ENCODE measurements around the gene TLE5. TPM values are rescaled to one million over a fixed set of nuclear protein-coding genes. Genes with fewer than 3 reads are reported as not detected.
A peak's percentile ranks its signal among the peaks of the same experiment; 100 is the strongest.

Gene TLE5
- total and polyA plus RNA-seq, 9 of the 15 experiments (the other 6 are each of a cell fraction or from before 2014, with no cell fraction given): 2.0 to 347 (median 235) TPM

DNA sequence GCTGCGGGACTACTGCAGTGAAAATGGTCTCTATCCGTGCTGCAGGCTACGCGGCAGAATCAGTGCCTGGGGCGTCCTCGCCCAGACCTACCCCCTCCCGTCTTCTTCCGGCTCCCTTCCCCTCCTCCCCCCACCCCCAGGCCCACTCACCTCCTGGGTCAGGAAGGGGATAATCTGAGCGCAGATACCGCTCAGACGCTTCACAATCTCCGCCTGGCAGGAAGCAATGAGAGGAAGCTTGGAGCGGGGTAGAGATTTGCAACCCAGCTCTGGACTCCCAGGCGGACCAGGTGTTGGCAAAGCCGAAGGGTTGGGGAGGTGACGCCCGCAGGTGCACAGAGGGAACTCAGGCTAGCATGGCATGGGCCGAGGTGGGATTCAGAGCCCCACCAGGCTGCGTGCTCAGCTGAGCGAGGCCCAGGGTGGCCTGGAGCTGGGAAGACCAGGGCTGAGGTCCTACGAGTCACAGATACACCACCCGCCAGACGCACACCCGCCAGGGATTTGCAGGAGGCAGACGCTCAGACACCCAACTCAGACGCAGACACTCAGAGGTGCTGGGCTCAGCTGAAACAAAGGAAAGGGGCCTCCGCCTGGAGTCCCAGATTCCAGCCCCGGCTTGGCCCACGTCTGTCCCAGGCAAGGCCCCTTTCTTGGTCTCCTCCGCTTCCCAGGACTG lies 37.3 kb downstream of the TLE5 start (continued):
- TF ChIP-seq, protein P1, sequence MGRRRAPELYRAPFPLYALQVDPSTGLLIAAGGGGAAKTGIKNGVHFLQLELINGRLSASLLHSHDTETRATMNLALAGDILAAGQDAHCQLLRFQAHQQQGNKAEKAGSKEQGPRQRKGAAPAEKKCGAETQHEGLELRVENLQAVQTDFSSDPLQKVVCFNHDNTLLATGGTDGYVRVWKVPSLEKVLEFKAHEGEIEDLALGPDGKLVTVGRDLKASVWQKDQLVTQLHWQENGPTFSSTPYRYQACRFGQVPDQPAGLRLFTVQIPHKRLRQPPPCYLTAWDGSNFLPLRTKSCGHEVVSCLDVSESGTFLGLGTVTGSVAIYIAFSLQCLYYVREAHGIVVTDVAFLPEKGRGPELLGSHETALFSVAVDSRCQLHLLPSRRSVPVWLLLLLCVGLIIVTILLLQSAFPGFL (CRISPR knock-in tag; IDR thresholded peaks at IDR 0.05): no peak
- TF ChIP-seq POLR2AphosphoS5 (IDR thresholded peaks at IDR 0.05; ENCODE audit: control insufficient read depth, insufficient read depth, low read depth, low read length) (no peak), HDAC1 (IDR thresholded peaks at IDR 0.05) (peak in 1 of 2 experiments; percentile 50; a peak in 1 of 4 replicates), TCF3 (CRISPR knock-in tag; IDR thresholded peaks at IDR 0.05) (peak; percentile 33), RCOR1 (IDR thresholded peaks at IDR 0.05; ENCODE audit: borderline replicate concordance in 1 of 2, low read depth in 2 of 2, low read length in 2 of 2) (peak; percentile 42 to 91; a peak in 3 of 4 replicates), RREB1 (CRISPR knock-in tag; IDR thresholded peaks at IDR 0.05) (no peak)
- TF ChIP-seq, protein P2, sequence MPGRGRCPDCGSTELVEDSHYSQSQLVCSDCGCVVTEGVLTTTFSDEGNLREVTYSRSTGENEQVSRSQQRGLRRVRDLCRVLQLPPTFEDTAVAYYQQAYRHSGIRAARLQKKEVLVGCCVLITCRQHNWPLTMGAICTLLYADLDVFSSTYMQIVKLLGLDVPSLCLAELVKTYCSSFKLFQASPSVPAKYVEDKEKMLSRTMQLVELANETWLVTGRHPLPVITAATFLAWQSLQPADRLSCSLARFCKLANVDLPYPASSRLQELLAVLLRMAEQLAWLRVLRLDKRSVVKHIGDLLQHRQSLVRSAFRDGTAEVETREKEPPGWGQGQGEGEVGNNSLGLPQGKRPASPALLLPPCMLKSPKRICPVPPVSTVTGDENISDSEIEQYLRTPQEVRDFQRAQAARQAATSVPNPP (IDR thresholded peaks at IDR 0.05; ENCODE audit: borderline replicate concordance, insufficient read depth, insufficient read length): no peak

Measured in K562 (cell line).